CD4-positive, alpha-beta T cell (primary cell): ENCODE data around the gene PLCG2. TPM values are rescaled to one million over a fixed set of nuclear protein-coding genes. Genes with fewer than 3 reads are reported as not detected.

Experiments used
- ATAC-seq: fragments of 200-7000 bp; cut with Tn5 transposase; one replicate; pipeline ENCODE4 v1.10.0; 2022; ENCODE audit warnings: mild to moderate bottlenecking; ENCODE audit not compliant: poor library complexity
- CTCF ChIA-PET: fragments of 350-600 bp; sonication (Branson Sonifier 250); formaldehyde crosslinking; loops from one replicate; lab custom pipeline; 2021; ENCODE audit warnings: antibody characterized with exemption, inconsistent platforms; lab: Charles Lee
- POLR2A ChIA-PET: fragments of 350-600 bp; sonication (Branson Sonifier 250); formaldehyde crosslinking; loops from one replicate; lab custom pipeline; 2021; ENCODE audit warnings: antibody characterized with exemption, inconsistent platforms; lab: Charles Lee
- DNase-seq, 14 experiments: peaks; one replicate each; pipeline ENCODE4 v3.0.0-alpha.2; 2013 to 2020; ENCODE audit warnings: mixed read lengths in 2 of 14
- H3K27ac ChIP-seq, 2 donors: one replicate each; pipeline versions ENCODE4 v1.5.1 to v1.7.0; 2013; ENCODE audit warnings: low read length in 2 of 2, low read depth in 1 of 2, mild to moderate bottlenecking in 1 of 2
- H3K27me3 ChIP-seq, 2 experiments: 1 replicate in 1 of 2; 2 replicates in 1 of 2; pipeline versions ENCODE4 v1.6.1 to v1.7.0; 2013; ENCODE audit warnings: low read length in 2 of 2, control low read depth in 1 of 2, mild to moderate bottlenecking in 1 of 2, moderate library complexity in 1 of 2; ENCODE audit not compliant: insufficient read depth in 2 of 2, control insufficient read depth in 1 of 2
- H3K36me3 ChIP-seq: one replicate; pipeline ENCODE4 v1.6.1; 2013; ENCODE audit warnings: low read length, control low read depth; ENCODE audit not compliant: insufficient read depth
- H3K4me1 ChIP-seq: one replicate; pipeline ENCODE4 v1.6.1; 2013; ENCODE audit warnings: low read length, control low read depth; ENCODE audit not compliant: insufficient read depth
- H3K4me3 ChIP-seq: one replicate; pipeline ENCODE4 v1.5.1; 2013; ENCODE audit warnings: mild to moderate bottlenecking, low read length, moderate library complexity
- H3K9me3 ChIP-seq, 2 experiments: 1 replicate in 1 of 2; 2 replicates in 1 of 2; pipeline versions ENCODE4 v1.6.1 to v1.7.0; 2013; ENCODE audit warnings: low read length in 2 of 2, mild to moderate bottlenecking in 2 of 2, control low read depth in 1 of 2, moderate library complexity in 1 of 2; ENCODE audit not compliant: control insufficient read depth in 1 of 2, insufficient read depth in 1 of 2
- H3K27ac Mint-ChIP-seq: one replicate; pipeline ENCODE4 v1.8.0; 2020; ENCODE audit warnings: mixed read lengths
- H3K27me3 Mint-ChIP-seq: one replicate; pipeline ENCODE4 v1.8.0; 2021; ENCODE audit warnings: mixed read lengths
- H3K36me3 Mint-ChIP-seq: one replicate; pipeline ENCODE4 v1.8.0; 2021; ENCODE audit warnings: low read depth, mixed read lengths
- H3K4me1 Mint-ChIP-seq: one replicate; pipeline ENCODE4 v1.8.0; 2021; ENCODE audit warnings: low read depth, mixed read lengths
- H3K4me3 Mint-ChIP-seq: one replicate; pipeline ENCODE4 v1.8.0; 2020; ENCODE audit warnings: mild to moderate bottlenecking, mixed read lengths
- H3K9me3 Mint-ChIP-seq: one replicate; pipeline ENCODE4 v1.8.0; 2020; ENCODE audit warnings: mixed read lengths
- intact Hi-C, 2 experiments: fragments of 100-400 bp; cut with DNase I in 1 of 2; cut with micrococcal nuclease in 1 of 2; formaldehyde crosslinking; loops; one replicate each; pipeline versions ENCODE4 v1.15.1 to v1.9.0; 2023 to 2025; cut with DNase I, micrococcal nuclease
- total RNA-seq, 174 experiments: library from RNA in 2 of 174; stranded (reverse) in 2 of 174; gene quantifications; one replicate each; pipeline ENCODE4 v1.2.3 and lab custom pipeline; 2021 to 2026
- TF ChIP-seq, protein P1 (sequence below): fragments of 200-600 bp; IDR thresholded peaks from one replicate; pipeline ENCODE4 v1.8.0; 2022; ENCODE audit warnings: antibody characterized with exemption, mild to moderate bottlenecking

Gene PLCG2
- total RNA-seq, 2 experiments from 2014 or later: 0.92 to 1.5 TPM

DNA sequence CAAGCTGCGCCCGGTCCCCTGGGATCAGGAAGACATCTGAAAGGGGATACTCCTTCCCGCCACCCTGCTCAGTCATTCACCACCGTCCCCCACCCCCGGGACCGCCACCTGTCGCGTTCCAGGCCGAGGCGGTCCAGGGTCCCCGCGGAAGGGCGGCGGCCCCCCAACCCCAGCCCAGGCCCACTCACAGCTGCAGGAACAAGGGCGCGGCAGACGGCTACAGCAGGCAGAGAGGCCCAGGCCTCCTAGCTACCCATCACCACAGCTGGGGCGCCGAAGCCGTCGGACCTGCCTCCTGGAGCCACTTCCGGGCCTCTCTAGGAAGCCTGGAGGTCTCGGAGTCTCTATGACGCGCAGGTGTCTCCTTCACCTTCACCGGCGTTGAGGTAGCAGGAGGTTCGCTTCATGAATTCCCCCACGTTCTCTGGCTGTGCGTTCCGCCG lies 232.1 kb downstream of the PLCG2 start, which contains the start of gene SDR42E1:
SDR42E1 (minus strand) TSS at position 272 of the 443 bp plus-strand sequence. CDS start 10,612 bp downstream, outside the sequence.
- peak within 1 kb of the TSS; percentile 63 for H3K4me3 ChIP-seq
- peak within 1 kb of the TSS; percentile 92 for H3K4me3 Mint-ChIP-seq
- TF ChIP-seq, protein P1, sequence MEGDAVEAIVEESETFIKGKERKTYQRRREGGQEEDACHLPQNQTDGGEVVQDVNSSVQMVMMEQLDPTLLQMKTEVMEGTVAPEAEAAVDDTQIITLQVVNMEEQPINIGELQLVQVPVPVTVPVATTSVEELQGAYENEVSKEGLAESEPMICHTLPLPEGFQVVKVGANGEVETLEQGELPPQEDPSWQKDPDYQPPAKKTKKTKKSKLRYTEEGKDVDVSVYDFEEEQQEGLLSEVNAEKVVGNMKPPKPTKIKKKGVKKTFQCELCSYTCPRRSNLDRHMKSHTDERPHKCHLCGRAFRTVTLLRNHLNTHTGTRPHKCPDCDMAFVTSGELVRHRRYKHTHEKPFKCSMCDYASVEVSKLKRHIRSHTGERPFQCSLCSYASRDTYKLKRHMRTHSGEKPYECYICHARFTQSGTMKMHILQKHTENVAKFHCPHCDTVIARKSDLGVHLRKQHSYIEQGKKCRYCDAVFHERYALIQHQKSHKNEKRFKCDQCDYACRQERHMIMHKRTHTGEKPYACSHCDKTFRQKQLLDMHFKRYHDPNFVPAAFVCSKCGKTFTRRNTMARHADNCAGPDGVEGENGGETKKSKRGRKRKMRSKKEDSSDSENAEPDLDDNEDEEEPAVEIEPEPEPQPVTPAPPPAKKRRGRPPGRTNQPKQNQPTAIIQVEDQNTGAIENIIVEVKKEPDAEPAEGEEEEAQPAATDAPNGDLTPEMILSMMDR: no peak

More for the DNA sequence above, 232.1 kb downstream of the PLCG2 start, which contains the start of gene SDR42E1:
- Mint-ChIP-seq H3K27me3 (peaks cover 20% of the 10 kb centered on the region), H3K9me3 (peaks cover 5% of the 10 kb centered on the region), H3K4me1 (peaks cover 29% of the 10 kb centered on the region), H3K27ac (peak within 1 kb of the TSS; percentile 90), H3K36me3 (peaks cover 46% of the 10 kb centered on the region)
- H3K36me3 ChIP-seq: no peaks in the 10 kb centered on the region
- ChIA-PET POLR2A (interaction anchor here (0.7 to 1.6 kb wide), 2 partner anchors 122 to 159 kb away, joined by 3 to 7 read pairs; partner anchors contain the start of gene MPHOSPH6), CTCF (no interaction called here)
- H3K27me3 ChIP-seq: peaks cover 0 to 6% of the 10 kb centered on the region in 2 experiments
- H3K9me3 ChIP-seq: peaks cover 8 to 24% of the 10 kb centered on the region in 2 experiments
- intact Hi-C loops: loop anchor here in 1 of 2 experiments (5.0 kb wide), 2 partner anchors 156 to 264 kb away; no protein-coding TSS in a partner anchor
- peaks cover 20% of the 10 kb centered on the region for H3K4me1 ChIP-seq
- peak; percentile 97 for ATAC-seq
- no peak within 1 kb of the TSS for H3K27ac ChIP-seq
- peak; percentile 22 to 84 (median 66) for DNase-seq

Other genes starting within 250 kb of the PLCG2 start
- 1 to 10 TPM; 4.5 to 7.6 TPM for gene SDR42E1, start 232.2 kb downstream of the PLCG2 start, total RNA-seq